ENCODE results near the gene IGFBPL1.

DNA sequence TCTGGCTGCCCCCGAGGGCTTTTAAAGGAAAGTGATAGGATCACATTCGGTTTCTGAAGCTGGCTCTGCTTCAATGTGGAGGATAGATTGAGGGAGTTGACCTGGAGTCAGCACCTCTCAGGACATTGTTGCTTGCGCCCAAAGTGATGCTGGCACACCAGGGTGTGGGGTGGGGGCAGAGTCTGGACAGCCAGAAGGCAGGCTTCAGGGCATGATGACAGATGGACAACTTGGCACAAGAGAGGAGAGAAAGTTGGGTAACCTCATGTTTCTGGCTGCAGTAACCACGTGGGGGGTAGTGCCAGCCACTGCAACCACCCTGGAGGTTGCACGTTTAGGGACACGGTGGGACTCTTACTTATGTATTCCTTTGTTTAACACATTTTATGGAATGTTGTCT lies 22.3 kb downstream of the IGFBPL1 start:
- TF ChIP-seq, protein P1, sequence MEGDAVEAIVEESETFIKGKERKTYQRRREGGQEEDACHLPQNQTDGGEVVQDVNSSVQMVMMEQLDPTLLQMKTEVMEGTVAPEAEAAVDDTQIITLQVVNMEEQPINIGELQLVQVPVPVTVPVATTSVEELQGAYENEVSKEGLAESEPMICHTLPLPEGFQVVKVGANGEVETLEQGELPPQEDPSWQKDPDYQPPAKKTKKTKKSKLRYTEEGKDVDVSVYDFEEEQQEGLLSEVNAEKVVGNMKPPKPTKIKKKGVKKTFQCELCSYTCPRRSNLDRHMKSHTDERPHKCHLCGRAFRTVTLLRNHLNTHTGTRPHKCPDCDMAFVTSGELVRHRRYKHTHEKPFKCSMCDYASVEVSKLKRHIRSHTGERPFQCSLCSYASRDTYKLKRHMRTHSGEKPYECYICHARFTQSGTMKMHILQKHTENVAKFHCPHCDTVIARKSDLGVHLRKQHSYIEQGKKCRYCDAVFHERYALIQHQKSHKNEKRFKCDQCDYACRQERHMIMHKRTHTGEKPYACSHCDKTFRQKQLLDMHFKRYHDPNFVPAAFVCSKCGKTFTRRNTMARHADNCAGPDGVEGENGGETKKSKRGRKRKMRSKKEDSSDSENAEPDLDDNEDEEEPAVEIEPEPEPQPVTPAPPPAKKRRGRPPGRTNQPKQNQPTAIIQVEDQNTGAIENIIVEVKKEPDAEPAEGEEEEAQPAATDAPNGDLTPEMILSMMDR (IDR thresholded peaks at IDR 0.05) = no peak
- TF ChIP-seq, protein P2, sequence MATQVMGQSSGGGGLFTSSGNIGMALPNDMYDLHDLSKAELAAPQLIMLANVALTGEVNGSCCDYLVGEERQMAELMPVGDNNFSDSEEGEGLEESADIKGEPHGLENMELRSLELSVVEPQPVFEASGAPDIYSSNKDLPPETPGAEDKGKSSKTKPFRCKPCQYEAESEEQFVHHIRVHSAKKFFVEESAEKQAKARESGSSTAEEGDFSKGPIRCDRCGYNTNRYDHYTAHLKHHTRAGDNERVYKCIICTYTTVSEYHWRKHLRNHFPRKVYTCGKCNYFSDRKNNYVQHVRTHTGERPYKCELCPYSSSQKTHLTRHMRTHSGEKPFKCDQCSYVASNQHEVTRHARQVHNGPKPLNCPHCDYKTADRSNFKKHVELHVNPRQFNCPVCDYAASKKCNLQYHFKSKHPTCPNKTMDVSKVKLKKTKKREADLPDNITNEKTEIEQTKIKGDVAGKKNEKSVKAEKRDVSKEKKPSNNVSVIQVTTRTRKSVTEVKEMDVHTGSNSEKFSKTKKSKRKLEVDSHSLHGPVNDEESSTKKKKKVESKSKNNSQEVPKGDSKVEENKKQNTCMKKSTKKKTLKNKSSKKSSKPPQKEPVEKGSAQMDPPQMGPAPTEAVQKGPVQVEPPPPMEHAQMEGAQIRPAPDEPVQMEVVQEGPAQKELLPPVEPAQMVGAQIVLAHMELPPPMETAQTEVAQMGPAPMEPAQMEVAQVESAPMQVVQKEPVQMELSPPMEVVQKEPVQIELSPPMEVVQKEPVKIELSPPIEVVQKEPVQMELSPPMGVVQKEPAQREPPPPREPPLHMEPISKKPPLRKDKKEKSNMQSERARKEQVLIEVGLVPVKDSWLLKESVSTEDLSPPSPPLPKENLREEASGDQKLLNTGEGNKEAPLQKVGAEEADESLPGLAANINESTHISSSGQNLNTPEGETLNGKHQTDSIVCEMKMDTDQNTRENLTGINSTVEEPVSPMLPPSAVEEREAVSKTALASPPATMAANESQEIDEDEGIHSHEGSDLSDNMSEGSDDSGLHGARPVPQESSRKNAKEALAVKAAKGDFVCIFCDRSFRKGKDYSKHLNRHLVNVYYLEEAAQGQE (IDR thresholded peaks at IDR 0.05; ENCODE audit: insufficient read depth in 1 of 2, low read depth in 2 of 2, low read length in 1 of 2) = no peak
- TF ChIP-seq TCF7L2 (IDR thresholded peaks at IDR 0.05; ENCODE audit: low read depth, low read length) (no peak), POLR2AphosphoS5 (IDR thresholded peaks at IDR 0.05; ENCODE audit: low read depth, low read length) (no peak)

Data from Panc1 (cell line).